Measurements from ENCODE around the gene DDX20.

GRCh38 chr1:111747282-111747734, 8.4 kb upstream of the DDX20 start:
- peak; percentile 75 for TF ChIP-seq CTCF (IDR thresholded peaks at IDR 0.05; ENCODE audit: insufficient read depth, low read depth, low read length)
- no peak for TF ChIP-seq EZH2 (IDR thresholded peaks at IDR 0.05; ENCODE audit: insufficient read depth, low read length)

Data from astrocyte (in vitro differentiated cells and primary cell).